Nucleus accumbens (tissue), 56 donors: ENCODE results near the gene TLX2.

Experiments
- DNase-seq, 56 donors: peaks; one replicate each; lab custom pipeline; 2025; lab: John Stamatoyannopoulos, UW

Gene TLX2

DNA sequence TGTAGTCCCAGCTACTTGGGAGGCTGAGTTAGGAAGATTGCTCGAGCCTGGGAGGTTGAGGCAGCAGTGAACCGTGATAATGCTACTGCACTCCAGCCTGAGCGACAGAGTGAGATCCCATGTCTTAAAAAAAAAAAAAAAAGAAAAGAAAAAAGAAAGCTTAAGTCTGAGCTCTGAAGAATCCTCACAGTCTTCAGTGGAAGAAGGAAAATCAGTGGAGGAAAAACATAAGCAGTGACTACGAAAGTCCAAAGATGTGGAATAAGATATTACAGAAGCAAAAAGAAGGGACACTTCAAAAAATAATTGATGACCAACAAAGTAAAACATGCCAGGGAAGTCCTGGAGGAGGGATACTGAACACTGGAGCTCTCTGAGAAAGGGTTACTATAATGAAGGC is 4.0 kb upstream of the TLX2 start:
- DNase-seq = no peak

DNA sequence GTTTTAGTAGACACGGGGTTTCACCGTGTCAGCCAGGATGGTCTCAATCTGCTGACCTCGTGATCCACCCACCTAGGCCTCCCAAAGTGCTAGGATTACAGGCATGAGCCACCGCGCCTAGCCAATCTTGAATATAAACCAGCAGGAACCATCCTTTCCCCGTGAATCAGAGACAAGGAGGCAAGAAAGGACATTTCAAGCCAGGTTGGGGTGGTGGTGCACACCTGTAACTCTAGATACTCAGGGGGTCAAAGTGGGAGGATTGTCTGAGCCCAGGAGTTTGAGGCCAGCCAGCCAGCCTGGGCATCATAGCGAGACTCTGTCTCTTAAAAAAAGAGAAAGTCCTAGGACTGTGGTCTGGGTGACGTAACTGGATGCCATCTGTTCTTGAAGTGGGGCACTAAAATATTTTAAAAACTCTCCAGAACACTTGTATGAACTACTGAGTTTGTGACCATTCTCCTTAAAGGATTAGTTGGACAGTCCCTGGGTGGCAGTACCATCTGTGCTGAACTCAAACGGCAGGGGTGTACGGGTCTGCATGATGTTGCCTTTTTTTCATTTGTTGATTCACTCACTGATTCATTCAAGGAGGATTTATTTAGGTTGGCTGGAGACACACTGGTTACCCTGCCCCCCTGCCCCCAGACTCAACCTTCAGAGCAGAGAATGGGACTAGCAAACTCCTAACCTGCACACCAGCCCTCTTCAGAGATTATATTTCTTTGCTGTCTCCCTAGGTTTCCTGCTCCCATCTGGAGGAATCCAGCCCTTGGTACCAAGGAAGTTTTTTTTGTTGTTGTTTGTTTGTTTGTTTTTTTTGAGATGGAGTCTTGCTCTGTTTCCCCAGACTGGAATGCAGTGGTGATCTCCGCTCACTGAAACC is 2.9 kb upstream of the TLX2 start:
- DNase-seq = no peak

DNA sequence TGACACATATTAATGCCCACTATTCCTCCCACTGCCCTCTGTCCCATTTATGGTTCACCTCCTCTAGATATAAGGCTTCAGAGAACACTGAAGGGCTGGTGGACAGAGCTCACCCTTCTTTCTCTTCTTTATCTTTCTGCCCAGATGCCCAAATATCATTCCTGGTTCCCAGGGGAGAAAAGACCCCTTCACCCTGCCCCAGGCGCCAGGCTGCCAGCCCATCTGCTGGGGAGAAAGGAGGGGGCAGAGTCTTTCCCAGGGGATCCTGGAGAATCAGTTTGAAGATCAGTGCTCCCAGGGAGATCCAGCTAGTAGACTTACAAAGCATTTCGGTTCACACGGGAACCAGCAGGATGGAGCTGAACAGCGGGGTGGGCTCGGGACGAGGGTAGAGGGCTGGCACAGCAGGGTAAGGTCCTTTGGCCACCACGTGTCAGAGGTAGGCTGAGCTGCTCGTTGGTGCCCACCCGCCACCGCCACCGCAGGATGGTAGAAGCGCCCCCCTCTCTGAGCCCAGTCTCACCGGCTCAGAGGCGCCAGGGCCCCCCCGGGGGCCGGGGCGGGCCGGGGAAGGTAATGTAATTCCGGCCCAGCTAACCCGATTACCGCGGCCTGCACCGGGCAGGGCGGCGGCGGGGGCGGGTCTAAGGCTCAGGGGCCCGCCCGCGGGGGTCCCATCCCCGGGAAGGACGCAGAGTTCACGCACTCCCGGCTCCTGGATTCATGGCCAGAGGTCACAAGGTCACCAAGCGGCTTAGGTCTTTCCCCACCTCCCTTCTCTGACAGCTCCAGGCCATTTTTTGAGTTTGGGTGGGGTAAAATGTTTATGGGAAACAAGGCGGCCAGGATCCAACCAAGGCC is 1.3 kb upstream of the TLX2 start:
- no peak for DNase-seq

DNA sequence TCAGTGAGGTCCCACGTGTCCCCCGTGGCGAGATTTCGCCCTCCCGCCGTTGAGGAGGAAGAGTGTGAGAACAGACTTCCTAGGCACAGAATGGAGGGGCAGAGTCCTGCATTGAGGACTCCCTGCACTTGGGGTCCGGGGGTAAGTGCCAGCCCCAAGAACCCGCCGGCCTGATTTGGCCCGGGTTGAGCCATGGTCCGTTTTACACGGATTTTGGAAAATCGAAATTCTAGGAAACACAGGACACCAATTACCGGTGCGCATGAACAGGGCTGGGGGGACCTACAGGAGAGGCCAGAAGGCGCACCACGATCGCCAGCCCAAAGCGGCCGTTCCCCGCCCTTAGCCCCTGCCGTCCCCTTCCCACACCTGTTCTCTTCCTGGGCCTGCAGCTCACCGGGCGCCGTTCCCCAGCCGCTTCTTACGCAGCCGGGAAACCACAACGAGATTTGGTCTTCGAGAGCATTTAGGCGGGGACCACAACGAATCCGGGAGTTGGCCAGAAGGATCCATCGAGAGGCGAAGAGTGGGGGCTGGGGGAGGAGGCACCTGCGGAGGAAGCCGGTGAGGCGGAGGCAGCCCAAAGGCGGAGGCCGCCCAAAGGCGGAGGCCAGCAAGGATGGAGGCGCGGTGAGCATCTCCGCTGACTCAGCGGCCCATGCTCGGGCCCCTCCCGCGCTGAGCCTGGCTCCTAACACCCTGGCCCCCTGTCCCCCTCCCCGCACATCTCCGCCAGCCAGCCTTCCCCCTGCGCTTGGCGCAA is 464 bp upstream of the TLX2 start:
- no peak for DNase-seq

DNA sequence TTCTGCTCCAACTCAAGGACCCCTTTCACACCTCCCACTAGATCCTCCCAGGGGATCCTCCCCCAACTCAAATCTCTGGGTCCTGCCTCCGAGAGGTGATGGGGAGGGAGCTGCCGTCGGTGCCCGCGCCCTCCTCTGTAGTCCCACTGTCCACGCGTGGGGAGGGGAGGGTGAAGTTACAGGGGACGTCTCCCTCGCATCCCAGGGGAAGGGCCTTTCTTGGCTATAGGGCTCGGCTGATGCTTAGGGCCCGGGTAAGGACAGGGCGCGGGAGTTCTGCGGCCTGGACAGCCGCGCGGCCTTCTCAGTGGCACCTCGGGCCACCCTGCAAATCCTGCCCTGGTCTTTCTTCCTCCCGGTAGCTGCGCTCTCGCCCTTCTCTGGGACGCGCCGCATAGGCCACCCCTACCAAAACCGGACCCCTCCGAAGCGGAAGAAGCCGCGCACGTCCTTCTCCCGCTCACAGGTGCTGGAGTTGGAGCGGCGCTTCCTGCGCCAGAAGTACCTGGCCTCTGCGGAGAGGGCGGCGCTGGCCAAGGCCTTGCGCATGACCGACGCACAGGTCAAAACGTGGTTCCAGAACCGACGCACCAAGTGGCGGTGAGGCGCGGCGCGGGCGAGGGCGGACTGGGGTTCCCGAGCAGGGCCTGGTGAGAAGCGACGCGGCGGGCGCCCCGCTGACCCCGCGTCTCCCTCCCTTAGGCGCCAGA is 1.2 kb downstream of the TLX2 start:
- no peak for DNase-seq

- peak in 33 of 56 donors; percentile 3 to 60 (median 13) for DNase-seq
Measured at GRCh38 chr2:74515981-74516633, 1.9 kb downstream of the TLX2 start.

GRCh38 chr2:74516650-74517049 is 2.4 kb downstream of the TLX2 start:
- no peak for DNase-seq

GRCh38 chr2:74522516-74522915 is 8.3 kb downstream of the TLX2 start:
- DNase-seq = no peak

GRCh38 chr2:74524005-74524404 is 9.8 kb downstream of the TLX2 start:
- DNase-seq = no peak

- DNase-seq = no peak
Measured at GRCh38 chr2:74524955-74525716, 10.9 kb downstream of the TLX2 start.

DNA sequence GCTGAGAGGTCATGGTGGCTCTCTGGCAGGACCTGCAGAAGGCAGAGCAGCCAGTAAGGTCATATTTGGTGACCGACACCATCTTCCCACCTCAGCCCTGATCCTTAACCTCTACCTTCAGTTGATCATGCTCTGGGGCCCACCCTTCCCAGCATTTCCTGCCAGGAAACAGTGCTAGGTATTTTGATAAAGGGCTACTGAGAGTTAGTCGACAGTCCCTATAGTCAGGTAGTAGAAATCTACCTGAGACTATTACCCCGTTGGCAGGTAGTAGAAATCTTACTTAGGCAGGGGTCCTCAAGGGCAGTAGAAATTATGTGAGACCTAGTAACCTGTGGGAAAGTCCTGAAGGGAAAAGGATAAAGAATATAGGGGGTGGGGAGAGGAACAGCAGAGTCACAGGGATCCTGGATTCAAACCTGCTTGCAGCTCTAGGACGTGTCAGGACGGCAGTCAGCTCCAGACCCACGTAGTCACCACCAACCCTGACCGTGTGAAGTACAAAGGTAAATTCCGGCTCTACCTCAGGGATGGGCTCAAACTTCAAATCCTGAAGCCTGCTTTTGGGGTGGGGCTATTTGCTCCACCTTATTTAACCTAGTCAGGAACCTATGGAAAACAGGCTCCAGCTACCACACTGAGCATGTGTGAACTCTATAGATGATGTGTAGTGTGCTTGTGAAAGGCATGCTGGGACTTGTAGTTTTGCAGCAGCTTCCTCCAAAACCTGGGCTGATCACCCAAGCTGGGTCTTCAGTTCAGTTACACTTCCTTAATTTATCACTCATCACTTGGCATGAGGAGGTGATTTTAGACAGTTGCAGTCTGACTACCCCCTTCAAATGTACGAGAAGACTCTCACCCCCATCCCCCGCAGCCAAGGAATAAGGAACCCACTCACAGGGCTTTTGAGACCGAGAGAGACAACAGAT is 11.7 kb downstream of the TLX2 start, which contains the start of gene DQX1:
DQX1 (minus strand) TSS at position 515 of the 932 bp plus-strand sequence; CDS start at position 13, 502 bp downstream.
- peak in 1 of 56 donors; percentile 15 for DNase-seq

- DNase-seq = no peak
Measured at GRCh38 chr2:74526649-74527230, 12.5 kb downstream of the TLX2 start.

GRCh38 chr2:74527741-74528140 is 13.5 kb downstream of the TLX2 start:
- DNase-seq = no peak

GRCh38 chr2:74528600-74529356 is 14.5 kb downstream of the TLX2 start:
- DNase-seq = peak in 2 of 56 donors; percentile 43 to 58

DNA sequence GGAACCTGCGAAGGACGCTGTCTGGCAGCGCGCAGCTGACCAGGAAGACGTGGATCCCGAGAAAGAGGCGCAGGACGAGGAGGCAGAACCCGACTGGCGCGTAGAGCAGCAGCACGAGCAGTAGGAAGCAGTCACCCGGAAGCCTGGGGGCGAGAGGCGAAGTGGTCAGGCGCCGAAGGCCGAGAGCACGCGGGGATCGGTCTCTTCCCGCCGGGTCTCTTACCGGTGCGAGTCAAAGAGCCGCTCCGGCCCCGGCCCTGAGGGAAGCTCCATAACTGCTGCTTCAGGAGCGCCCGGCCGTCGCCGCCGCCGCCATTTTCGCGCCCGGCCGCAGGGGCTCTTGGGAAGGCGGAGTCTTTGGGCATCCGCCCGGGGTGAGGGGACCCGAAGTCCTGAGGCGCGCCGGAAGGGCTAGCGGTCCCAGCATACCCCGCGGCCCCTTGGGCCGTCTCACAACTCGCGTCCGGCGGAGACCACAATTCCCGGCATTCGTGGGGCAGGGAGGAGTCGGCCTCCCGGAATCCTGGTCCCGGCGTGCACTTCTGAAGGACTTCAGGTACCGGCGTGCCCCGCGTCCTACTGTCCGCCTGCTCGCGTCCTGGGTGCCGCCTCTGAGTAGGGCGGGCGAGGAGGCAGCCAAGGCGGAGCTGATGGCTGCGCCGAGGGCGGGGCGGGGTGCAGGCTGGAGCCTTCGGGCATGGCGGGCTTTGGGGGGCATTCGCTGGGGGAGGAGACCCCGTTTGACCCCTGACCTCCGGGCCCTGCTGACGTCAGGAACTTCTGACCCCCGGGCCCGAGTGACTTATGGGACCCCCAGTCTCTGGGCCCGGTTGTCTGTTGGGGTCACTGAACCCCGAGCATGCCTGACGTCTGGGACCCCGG is 15.3 kb downstream of the TLX2 start, which contains the start of the genes AUP1 and HTRA2:
AUP1 (minus strand) TSS at position 350 of the 882 bp plus-strand sequence; CDS start at position 273, 77 bp downstream.
HTRA2 (plus strand) TSS at position 577 of the 882 bp plus-strand sequence; CDS start at position 651, 74 bp downstream.
- peak; percentile 83 to 99 (median 97) for DNase-seq
